Natural killer cell (primary cell): ENCODE results near the gene DENND2A. TPM values are rescaled to one million over a fixed set of nuclear protein-coding genes. Genes with fewer than 3 reads are reported as not detected.

Experiments used
- ATAC-seq, 3 donors: fragments of 150-1000 bp in 2 of 3; fragments of 200-7000 bp in 1 of 3; cut with Tn5 transposase; 1 replicate in 1 of 3; 2 replicates in 2 of 3; pipeline ENCODE4 v1.10.0; 2021; ENCODE audit warnings: mild to moderate bottlenecking in 2 of 3, moderate library complexity in 2 of 3
- DNase-seq, 2 donors: peaks; one replicate each; pipeline versions ENCODE4 v3.0.0 to v3.0.0-alpha.2; 2013 to 2021; ENCODE audit warnings: mixed read lengths in 1 of 2
- H3K27ac ChIP-seq: one replicate; pipeline ENCODE4 v1.5.1; 2013; ENCODE audit warnings: mild to moderate bottlenecking, low read length
- H3K27me3 ChIP-seq: one replicate; pipeline ENCODE4 v1.6.1; 2013; ENCODE audit warnings: low read length; ENCODE audit not compliant: control insufficient read depth, insufficient read depth
- H3K36me3 ChIP-seq: one replicate; pipeline ENCODE4 v1.6.1; 2013; ENCODE audit warnings: low read length; ENCODE audit not compliant: control insufficient read depth, insufficient read depth
- H3K4me1 ChIP-seq: one replicate; pipeline ENCODE4 v1.6.1; 2013; ENCODE audit warnings: low read length; ENCODE audit not compliant: control insufficient read depth, insufficient read depth
- H3K4me3 ChIP-seq: one replicate; pipeline ENCODE4 v1.5.1; 2013; ENCODE audit warnings: low read length
- H3K9me3 ChIP-seq: one replicate; pipeline ENCODE4 v1.6.1; 2013; ENCODE audit warnings: low read length; ENCODE audit not compliant: control insufficient read depth, insufficient read depth
- H3K27ac Mint-ChIP-seq, 2 donors: one replicate each; pipeline ENCODE4 v1.8.0; 2022; ENCODE audit warnings: mild to moderate bottlenecking in 2 of 2, mixed read lengths in 2 of 2, moderate library complexity in 1 of 2
- H3K27me3 Mint-ChIP-seq, 2 donors: one replicate each; pipeline ENCODE4 v1.8.0; 2022; ENCODE audit warnings: low read depth in 2 of 2, mixed read lengths in 2 of 2
- H3K36me3 Mint-ChIP-seq: one replicate; pipeline ENCODE4 v1.8.0; 2022; ENCODE audit warnings: mixed read lengths
- H3K4me1 Mint-ChIP-seq, 2 donors: one replicate each; pipeline ENCODE4 v1.8.0; 2022; ENCODE audit warnings: mixed read lengths in 2 of 2
- H3K4me3 Mint-ChIP-seq: one replicate; pipeline ENCODE4 v1.8.0; 2022; ENCODE audit warnings: mild to moderate bottlenecking, moderate library complexity, mixed read lengths
- H3K9me3 Mint-ChIP-seq, 2 donors: one replicate each; pipeline ENCODE4 v1.8.0; 2022; ENCODE audit warnings: mixed read lengths in 2 of 2
- CTCF ChIP-seq: fragments of 200-600 bp; IDR thresholded peaks from one replicate; pipeline ENCODE4 v1.8.0; 2022; ENCODE audit warnings: antibody characterized with exemption
- WGBS: methylation state at CpG from one replicate; pipeline ENCODE4 v1.1.7; 2013; ENCODE audit warnings: missing lambda C conversion rate; ENCODE audit not compliant: insufficient coverage; 5-methylcytosine and 5-hydroxymethylcytosine counted together
- intact Hi-C: fragments of 100-400 bp; cut with micrococcal nuclease; formaldehyde crosslinking; loops from one replicate; pipeline ENCODE4 v1.14.2; 2022
- total RNA-seq, 4 donors: library from RNA; stranded (reverse); fragments of 120-200 nt in 1 of 4; gene quantifications; one replicate each; pipeline versions ENCODE4 v1.2.3 to v1.2.4, GENCODE V29; 2013 to 2022

DENND2A gene
- total RNA-seq, 3 donors from 2014 or later (not counting 1 experiment from before 2014, with no cell fraction given) = 0.12 TPM; not detected in 2

DNA sequence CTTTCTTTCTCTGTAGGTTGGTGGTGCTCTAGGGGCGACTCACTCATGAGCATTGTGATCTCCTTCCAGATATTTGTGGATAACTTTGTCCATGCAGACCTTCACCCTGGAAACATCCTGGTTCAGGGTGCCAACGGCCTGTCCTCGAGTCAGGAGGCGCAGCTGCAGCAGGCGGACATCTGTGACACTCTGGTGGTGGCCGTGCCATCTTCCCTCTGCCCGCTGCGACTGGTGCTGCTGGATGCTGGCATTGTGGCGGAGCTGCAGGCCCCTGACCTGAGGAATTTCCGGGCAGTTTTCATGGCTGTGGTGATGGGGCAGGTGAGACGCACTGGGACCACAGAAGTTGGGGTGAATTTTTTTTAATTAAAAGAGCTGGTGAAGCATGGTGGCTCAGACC lies 46.3 kb upstream of the DENND2A start:
- WGBS = 98% methylated on average over 11 of the region's 11 CpGs
- Histone ChIP-seq H3K27ac (no peak overlapping the region), H3K9me3 (no peaks in the 10 kb centered on the region), H3K27me3 (no peaks in the 10 kb centered on the region), H3K4me3 (no peak overlapping the region), H3K4me1 (no peaks in the 10 kb centered on the region), H3K36me3 (peaks cover 20% of the 10 kb centered on the region)
- intact Hi-C loops = no loop called here
- H3K27ac Mint-ChIP-seq = no peak overlapping the region
- DNase-seq (no peak), ATAC-seq (no peak)
- H3K4me3 Mint-ChIP-seq = no peak overlapping the region
- no peak for TF ChIP-seq CTCF
- H3K9me3 Mint-ChIP-seq = no peaks in the 10 kb centered on the region
- H3K36me3 Mint-ChIP-seq = no peaks in the 10 kb centered on the region
- no peaks in the 10 kb centered on the region for H3K27me3 Mint-ChIP-seq
- peaks cover 0 to 3% of the 10 kb centered on the region in 2 donors for H3K4me1 Mint-ChIP-seq

DNA sequence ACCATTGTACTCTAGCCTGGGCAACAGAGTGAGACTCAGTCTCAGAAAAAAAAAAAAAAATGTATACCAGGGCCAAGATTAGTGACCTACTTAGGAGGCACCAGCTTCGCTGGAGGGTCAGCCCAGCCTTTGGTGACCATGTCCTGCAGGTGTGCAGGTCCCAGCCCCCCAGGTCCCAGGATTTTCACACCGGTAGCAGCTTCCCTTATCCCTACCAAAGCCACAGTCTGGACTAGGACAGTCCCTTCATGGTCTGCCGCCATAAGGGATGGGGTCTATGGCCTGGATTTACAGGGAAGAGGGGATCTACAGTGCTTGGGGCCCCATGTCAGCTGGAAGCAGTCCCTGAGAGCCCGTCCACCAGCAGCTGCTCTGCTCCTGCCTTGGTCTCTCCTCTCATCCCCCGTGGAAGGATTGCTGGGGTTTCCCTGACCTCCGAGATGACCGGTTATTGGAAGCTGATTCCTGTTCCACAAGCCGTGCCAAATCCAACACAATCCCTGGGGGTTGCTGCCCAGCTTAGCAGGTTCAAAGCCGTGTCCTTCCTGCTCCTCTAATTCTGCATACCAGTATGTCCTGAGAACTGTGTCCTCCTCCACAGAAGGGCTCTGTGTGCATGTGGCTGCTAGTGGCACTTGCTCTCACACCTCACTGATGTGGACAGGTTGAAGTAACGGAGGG lies 44.9 kb upstream of the DENND2A start:
- Histone ChIP-seq H3K27ac (no peak overlapping the region), H3K9me3 (no peaks in the 10 kb centered on the region), H3K4me1 (no peaks in the 10 kb centered on the region), H3K27me3 (no peaks in the 10 kb centered on the region), H3K4me3 (no peak overlapping the region), H3K36me3 (peaks cover 28% of the 10 kb centered on the region)
- H3K4me1 Mint-ChIP-seq = peaks cover 0 to 3% of the 10 kb centered on the region in 2 donors
- no peaks in the 10 kb centered on the region for H3K27me3 Mint-ChIP-seq
- no peak overlapping the region for H3K27ac Mint-ChIP-seq
- ATAC-seq = no peak
- H3K36me3 Mint-ChIP-seq = no peaks in the 10 kb centered on the region
- 97% methylated on average over 10 of the region's 10 CpGs for WGBS
- H3K9me3 Mint-ChIP-seq = no peaks in the 10 kb centered on the region
- H3K4me3 Mint-ChIP-seq = no peak overlapping the region
- no peak for TF ChIP-seq CTCF
- intact Hi-C loops = no loop called here
- DNase-seq = no peak

DNA sequence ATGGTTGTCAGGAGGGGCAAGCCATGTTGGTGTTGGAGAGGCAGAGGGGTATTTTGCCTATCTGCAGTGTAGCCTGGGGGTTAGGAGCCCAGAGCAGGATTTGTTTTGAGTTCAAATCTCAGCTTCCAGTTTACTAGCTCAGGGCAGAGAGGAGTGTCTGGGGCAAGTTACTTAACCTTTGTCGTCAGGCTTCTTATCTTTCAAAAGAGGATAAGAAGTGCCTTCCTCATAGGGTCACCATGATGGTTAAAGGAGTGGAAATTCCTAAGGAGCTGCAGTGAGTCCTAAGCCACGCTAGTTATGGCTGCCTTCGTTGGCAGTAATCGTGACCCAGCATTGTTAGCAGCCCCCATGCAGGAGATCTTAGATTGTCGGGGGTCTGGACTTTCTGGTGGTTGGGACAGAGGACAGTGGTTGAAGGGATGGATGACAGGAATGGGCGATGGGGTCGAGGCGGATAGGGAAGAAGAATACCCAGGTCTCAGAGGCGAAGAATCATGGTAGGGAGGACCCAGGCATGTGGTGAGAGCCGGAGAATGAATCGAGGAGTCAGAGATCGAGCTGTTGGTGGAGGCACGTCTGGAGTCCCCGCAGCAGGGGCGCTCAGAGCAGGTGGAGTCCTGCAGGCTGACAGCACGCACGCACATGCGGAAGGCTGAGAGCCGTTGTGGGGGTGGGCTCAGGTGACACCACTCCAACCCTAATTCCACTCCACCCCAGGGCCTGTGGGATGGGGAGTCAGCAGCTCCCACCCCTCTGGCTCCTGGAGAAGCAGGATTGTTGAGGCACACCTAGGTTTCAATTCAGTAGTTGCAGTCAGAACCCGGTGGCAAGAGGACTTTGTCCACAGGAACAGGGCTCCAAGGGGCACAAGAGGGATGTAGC lies 43.7 kb upstream of the DENND2A start:
- 98% methylated on average over 20 of the region's 20 CpGs for WGBS
- TF ChIP-seq CTCF = no peak
- H3K4me1 ChIP-seq = no peaks in the 10 kb centered on the region
- H3K27ac ChIP-seq = no peak overlapping the region
- no peaks in the 10 kb centered on the region for H3K9me3 ChIP-seq
- Mint-ChIP-seq H3K9me3 (no peaks in the 10 kb centered on the region), H3K36me3 (no peaks in the 10 kb centered on the region), H3K4me3 (no peak overlapping the region), H3K27ac (no peak overlapping the region), H3K27me3 (no peaks in the 10 kb centered on the region), H3K4me1 (peaks cover 0 to 3% of the 10 kb centered on the region in 2 donors)
- ATAC-seq (no peak), DNase-seq (no peak)
- intact Hi-C loops = no loop called here
- no peak overlapping the region for H3K4me3 ChIP-seq
- peaks cover 25% of the 10 kb centered on the region for H3K36me3 ChIP-seq
- no peaks in the 10 kb centered on the region for H3K27me3 ChIP-seq
